ENCODE results near the gene MBD4. TPM values are rescaled to one million over a fixed set of nuclear protein-coding genes. Genes with fewer than 3 reads are reported as not detected.

Gene MBD4
- total and polyA plus RNA-seq, 10 of the 15 experiments (the other 5 are each of a cell fraction or from before 2014, with no cell fraction given): 17.7 to 59.0 (median 49.0) TPM

DNA sequence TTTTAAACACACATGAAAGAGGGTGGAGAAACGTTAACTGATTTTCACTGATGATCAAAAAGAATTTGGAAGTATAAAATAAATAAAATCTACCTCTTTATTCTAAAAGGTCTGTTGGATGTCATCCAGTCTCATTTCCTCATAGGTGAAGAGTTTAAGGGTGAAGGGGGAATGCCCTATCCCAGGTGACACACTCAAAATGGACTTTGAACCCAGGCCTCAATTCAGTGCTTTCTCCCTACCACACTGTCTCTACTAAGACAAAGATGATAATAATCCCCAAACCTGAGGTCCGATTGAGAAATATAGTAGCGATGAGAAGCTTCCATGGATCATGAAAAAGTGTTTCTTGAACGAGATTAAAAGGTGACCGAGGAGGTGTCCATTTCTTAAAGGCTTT is 6.2 kb downstream of the MBD4 start (continued):
- TF ChIP-seq, protein P1, sequence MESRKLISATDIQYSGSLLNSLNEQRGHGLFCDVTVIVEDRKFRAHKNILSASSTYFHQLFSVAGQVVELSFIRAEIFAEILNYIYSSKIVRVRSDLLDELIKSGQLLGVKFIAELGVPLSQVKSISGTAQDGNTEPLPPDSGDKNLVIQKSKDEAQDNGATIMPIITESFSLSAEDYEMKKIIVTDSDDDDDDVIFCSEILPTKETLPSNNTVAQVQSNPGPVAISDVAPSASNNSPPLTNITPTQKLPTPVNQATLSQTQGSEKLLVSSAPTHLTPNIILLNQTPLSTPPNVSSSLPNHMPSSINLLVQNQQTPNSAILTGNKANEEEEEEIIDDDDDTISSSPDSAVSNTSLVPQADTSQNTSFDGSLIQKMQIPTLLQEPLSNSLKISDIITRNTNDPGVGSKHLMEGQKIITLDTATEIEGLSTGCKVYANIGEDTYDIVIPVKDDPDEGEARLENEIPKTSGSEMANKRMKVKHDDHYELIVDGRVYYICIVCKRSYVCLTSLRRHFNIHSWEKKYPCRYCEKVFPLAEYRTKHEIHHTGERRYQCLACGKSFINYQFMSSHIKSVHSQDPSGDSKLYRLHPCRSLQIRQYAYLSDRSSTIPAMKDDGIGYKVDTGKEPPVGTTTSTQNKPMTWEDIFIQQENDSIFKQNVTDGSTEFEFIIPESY (IDR thresholded peaks at IDR 0.05): no peak
- TF ChIP-seq FOXM1 (IDR thresholded peaks at IDR 0.05; ENCODE audit: low read depth, low read length) (no peak), ASH2L (IDR thresholded peaks at IDR 0.05; ENCODE audit: borderline replicate concordance, low read depth) (no peak)

DNA sequence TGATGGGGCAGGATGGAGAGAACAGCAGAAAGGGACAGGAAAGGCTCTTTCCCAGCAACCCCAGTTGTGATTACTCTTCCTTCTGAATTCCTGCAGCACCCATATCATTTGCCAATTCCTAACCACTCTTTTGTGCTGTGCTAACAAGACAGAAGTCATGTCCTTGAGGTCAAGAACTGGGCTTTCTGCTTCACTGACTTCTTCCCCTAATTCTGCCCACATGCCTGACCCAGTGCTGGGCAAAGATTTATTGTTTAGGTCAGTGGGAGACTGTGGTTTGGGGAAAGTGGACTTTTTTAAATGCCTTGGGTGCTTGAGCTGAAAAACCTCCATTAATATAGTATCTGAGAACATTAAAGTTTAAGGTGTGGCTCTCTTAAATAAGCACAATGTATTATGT is 7.1 kb downstream of the MBD4 start:
- ATAC-seq (no peak), DNase-seq (ENCODE audit: low read depth, low spot score) (no peak), FAIRE-seq (no peak)
- peaks cover 30% of the 10 kb centered on the region for H3K79me2 ChIP-seq (ENCODE audit: control insufficient read depth, insufficient read depth, low read length)
- RAD21 ChIA-PET (ENCODE audit: unreplicated experiment): interaction anchor here (1.1 to 4.4 kb wide), 3 partner anchors 19 to 49 kb away, joined by 3 to 36 read pairs (median 32); no protein-coding TSS in a partner anchor
- no TSS peak for BruUV-seq (replicated peaks)
- no peak overlapping the region for H3K27ac ChIP-seq (ENCODE audit: control insufficient read depth, insufficient read depth)
- H3K4me1 ChIP-seq (ENCODE audit: control insufficient read depth, insufficient read depth, low read length): peaks cover 13% of the 10 kb centered on the region
- in situ Hi-C loops (cut with MboI) (no loop called here), intact Hi-C loops (cut with micrococcal nuclease; ENCODE audit: unreplicated experiment) (no loop called here)
- H3K27me3 ChIP-seq (replicated peaks in 1 of 2; ENCODE audit: control insufficient read depth in 2 of 2, insufficient read depth in 2 of 2, low read length in 1 of 2): no peaks in the 10 kb centered on the region
- H3K9ac ChIP-seq (ENCODE audit: control insufficient read depth, insufficient read depth, low read length): no peak overlapping the region
- H3K4me3 ChIP-seq: no peak overlapping the region
- no peaks in the 10 kb centered on the region for H3K9me3 ChIP-seq (replicated peaks; ENCODE audit: control insufficient read depth, insufficient read depth, low read length)
- CTCF ChIA-PET: interaction anchor here (1.6 to 2.5 kb wide), 3 partner anchors 23 to 116 kb away, joined by 4 to 11 read pairs (median 5); a partner anchor contains a TSS
- POLR2A ChIA-PET: interaction anchor here (0.7 to 1.4 kb wide), 4 partner anchors 19 to 117 kb away, joined by 3 to 8 read pairs (median 4); a partner anchor contains a TSS
- H4K20me1 ChIP-seq (ENCODE audit: control insufficient read depth, insufficient read depth): no peaks in the 10 kb centered on the region
- H3K4me2 ChIP-seq (ENCODE audit: control insufficient read depth, insufficient read depth): no peak overlapping the region
- SMC1A ChIA-PET (ENCODE audit: uncharacterized antibody, unreplicated experiment): interaction anchor here (0.9 to 14.5 kb wide), 4 partner anchors 10 to 313 kb away, joined by 3 to 275 read pairs (median 39); no protein-coding TSS in a partner anchor
- H3K36me3 ChIP-seq (ENCODE audit: control insufficient read depth in 2 of 2, insufficient read depth in 2 of 2, low read length in 1 of 2): peaks cover 10 to 11% of the 10 kb centered on the region in 2 experiments
- no peak overlapping the region for H2AFZ ChIP-seq (ENCODE audit: control insufficient read depth, low read depth, low read length)
- no peak for TF ChIP-seq IKZF2 (IDR thresholded peaks at IDR 0.05)
- TF ChIP-seq ETV6 (conservative IDR thresholded peaks at IDR 0.05 in 1 of 2, IDR thresholded peaks at IDR 0.05 in 1 of 2; ENCODE audit: borderline replicate concordance in 1 of 2, low read depth in 1 of 2): no peak
- TF ChIP-seq, protein P2, sequence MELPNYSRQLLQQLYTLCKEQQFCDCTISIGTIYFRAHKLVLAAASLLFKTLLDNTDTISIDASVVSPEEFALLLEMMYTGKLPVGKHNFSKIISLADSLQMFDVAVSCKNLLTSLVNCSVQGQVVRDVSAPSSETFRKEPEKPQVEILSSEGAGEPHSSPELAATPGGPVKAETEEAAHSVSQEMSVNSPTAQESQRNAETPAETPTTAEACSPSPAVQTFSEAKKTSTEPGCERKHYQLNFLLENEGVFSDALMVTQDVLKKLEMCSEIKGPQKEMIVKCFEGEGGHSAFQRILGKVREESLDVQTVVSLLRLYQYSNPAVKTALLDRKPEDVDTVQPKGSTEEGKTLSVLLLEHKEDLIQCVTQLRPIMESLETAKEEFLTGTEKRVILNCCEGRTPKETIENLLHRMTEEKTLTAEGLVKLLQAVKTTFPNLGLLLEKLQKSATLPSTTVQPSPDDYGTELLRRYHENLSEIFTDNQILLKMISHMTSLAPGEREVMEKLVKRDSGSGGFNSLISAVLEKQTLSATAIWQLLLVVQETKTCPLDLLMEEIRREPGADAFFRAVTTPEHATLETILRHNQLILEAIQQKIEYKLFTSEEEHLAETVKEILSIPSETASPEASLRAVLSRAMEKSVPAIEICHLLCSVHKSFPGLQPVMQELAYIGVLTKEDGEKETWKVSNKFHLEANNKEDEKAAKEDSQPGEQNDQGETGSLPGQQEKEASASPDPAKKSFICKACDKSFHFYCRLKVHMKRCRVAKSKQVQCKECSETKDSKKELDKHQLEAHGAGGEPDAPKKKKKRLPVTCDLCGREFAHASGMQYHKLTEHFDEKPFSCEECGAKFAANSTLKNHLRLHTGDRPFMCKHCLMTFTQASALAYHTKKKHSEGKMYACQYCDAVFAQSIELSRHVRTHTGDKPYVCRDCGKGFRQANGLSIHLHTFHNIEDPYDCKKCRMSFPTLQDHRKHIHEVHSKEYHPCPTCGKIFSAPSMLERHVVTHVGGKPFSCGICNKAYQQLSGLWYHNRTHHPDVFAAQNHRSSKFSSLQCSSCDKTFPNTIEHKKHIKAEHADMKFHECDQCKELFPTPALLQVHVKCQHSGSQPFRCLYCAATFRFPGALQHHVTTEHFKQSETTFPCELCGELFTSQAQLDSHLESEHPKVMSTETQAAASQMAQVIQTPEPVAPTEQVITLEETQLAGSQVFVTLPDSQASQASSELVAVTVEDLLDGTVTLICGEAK (IDR thresholded peaks at IDR 0.05; ENCODE audit: borderline replicate concordance): no peak
- TF ChIP-seq ESRRA (IDR thresholded peaks at IDR 0.05; ENCODE audit: low read length): no peak
- no peak for TF ChIP-seq PAX8 (IDR thresholded peaks at IDR 0.05)
- TF ChIP-seq ZNF622 (IDR thresholded peaks at IDR 0.05): no peak
- TF ChIP-seq TCF12 (IDR thresholded peaks at IDR 0.05; ENCODE audit: low read depth, low read length): no peak
- TF ChIP-seq JUND (IDR thresholded peaks at IDR 0.05; ENCODE audit: low read depth, low read length): no peak
- no peak for TF ChIP-seq KDM1A (IDR thresholded peaks at IDR 0.05; ENCODE audit: borderline replicate concordance)
- no peak for TF ChIP-seq SMAD5 (IDR thresholded peaks at IDR 0.05; ENCODE audit: low read depth)
- TF ChIP-seq KAT2A (conservative IDR thresholded peaks at IDR 0.05; ENCODE audit: control insufficient read depth, low read depth, low read length): no peak
- TF ChIP-seq CBX3 (IDR thresholded peaks at IDR 0.05; ENCODE audit: borderline replicate concordance, low read depth): no peak
- TF ChIP-seq, protein P3, sequence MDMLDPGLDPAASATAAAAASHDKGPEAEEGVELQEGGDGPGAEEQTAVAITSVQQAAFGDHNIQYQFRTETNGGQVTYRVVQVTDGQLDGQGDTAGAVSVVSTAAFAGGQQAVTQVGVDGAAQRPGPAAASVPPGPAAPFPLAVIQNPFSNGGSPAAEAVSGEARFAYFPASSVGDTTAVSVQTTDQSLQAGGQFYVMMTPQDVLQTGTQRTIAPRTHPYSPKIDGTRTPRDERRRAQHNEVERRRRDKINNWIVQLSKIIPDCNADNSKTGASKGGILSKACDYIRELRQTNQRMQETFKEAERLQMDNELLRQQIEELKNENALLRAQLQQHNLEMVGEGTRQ (IDR thresholded peaks at IDR 0.05; ENCODE audit: borderline replicate concordance, low read depth, low read length): no peak

Measured in GM12878 (cell line).